Measurements from ENCODE around the gene TSPAN14.

The TSPAN14 gene

DNA sequence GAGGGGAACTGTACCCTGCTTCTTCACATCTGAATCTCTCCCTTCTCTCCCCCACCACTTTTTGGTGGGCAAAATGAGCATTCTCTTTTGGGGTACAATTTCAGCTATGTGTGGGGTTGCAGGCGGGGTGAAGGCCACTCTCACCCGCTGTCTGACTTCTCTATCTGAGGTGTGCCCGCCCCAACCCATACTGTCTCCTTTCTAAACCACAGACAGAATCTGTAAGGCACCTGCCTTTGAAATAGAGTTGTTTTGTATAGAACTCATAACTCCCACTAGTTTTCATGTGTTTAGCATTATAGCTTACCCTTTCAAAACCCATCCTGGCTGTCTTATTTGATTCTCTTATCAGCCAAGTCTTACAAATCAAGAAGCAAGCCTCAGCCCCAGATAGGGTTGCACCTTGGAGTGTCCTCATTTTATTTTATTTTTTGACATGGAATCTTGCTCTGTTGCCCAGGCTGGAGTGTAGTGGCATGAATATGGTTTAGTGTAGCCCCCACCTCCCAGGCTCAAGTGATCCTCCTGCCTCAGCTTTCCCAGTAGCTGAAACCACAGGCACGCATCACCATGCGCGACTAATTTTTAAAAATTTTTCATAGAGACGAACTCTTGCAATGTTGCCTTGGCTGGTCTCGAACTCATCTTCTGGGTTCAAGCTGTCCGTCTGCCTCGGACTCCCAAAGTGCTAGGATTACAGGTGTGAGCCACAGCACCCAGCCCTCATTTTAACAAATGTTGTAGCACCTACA lies 11.9 kb downstream of the TSPAN14 start:
- DNase-seq (ENCODE audit: extremely low read depth, insufficient read length), result no peak
- H3K36me3 ChIP-seq (ENCODE audit: control insufficient read depth, insufficient read depth, low read length), result 0 out of 2 replicates have a peak, but pooled peaks cover 2% of the 10 kb centered on the region

GRCh38 chr10:80466724-80467326 lies 12.7 kb downstream of the TSPAN14 start:
- TF ChIP-seq CTCF (IDR thresholded peaks at IDR 0.05; ENCODE audit: insufficient read depth, low read length, poor library complexity, severe bottlenecking), result no peak

More for the DNA sequence above, 11.9 kb downstream of the TSPAN14 start:
- Histone ChIP-seq H3K27me3 (replicated peaks; ENCODE audit: control insufficient read depth, insufficient read depth, low read length) (no peaks in the 10 kb centered on the region), H3K4me3 (replicated peaks; ENCODE audit: low read depth, low read length) (no peak overlapping the region)
- no peak for TF ChIP-seq CTCF (IDR thresholded peaks at IDR 0.05; ENCODE audit: insufficient read depth, low read length, poor library complexity, severe bottlenecking)

DNA sequence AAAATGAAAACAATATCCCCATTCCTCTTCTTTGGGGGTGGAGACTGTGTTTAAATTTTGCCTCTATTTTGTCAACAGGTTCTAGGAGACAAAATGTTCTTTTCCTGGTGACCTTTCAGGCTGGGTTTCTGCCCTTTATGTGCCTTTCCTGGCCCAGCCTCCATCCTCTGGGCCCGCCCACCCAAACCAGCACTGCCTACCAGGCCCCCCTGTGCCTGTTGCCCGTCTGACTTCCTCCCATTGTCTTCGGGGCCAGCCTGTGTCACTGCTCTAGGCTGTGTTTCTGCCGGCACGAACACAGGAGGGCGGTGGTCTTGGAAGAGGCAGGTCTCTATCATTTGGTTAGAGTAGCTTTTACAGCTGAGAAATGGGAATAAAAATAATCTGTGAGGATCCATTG lies 13.9 kb downstream of the TSPAN14 start:
- no peak for TF ChIP-seq CTCF (IDR thresholded peaks at IDR 0.05; ENCODE audit: insufficient read depth, low read length, poor library complexity, severe bottlenecking)
- H3K27me3 ChIP-seq (replicated peaks; ENCODE audit: control insufficient read depth, insufficient read depth, low read length), result no peaks in the 10 kb centered on the region
- DNase-seq (ENCODE audit: extremely low read depth, insufficient read length), result no peak
- no peak overlapping the region for H3K4me3 ChIP-seq (replicated peaks; ENCODE audit: low read depth, low read length)
- 0 out of 2 replicates have a peak, but pooled peaks cover 2% of the 10 kb centered on the region for H3K36me3 ChIP-seq (ENCODE audit: control insufficient read depth, insufficient read depth, low read length)

More at GRCh38 chr10:80466724-80467326, 12.7 kb downstream of the TSPAN14 start:
- 0 out of 2 replicates have a peak, but pooled peaks cover 2% of the 10 kb centered on the region for H3K36me3 ChIP-seq (ENCODE audit: control insufficient read depth, insufficient read depth, low read length)
- no peak for DNase-seq (ENCODE audit: extremely low read depth, insufficient read length)
- no peak overlapping the region for H3K4me3 ChIP-seq (replicated peaks; ENCODE audit: low read depth, low read length)
- H3K27me3 ChIP-seq (replicated peaks; ENCODE audit: control insufficient read depth, insufficient read depth, low read length), result no peaks in the 10 kb centered on the region

DNA sequence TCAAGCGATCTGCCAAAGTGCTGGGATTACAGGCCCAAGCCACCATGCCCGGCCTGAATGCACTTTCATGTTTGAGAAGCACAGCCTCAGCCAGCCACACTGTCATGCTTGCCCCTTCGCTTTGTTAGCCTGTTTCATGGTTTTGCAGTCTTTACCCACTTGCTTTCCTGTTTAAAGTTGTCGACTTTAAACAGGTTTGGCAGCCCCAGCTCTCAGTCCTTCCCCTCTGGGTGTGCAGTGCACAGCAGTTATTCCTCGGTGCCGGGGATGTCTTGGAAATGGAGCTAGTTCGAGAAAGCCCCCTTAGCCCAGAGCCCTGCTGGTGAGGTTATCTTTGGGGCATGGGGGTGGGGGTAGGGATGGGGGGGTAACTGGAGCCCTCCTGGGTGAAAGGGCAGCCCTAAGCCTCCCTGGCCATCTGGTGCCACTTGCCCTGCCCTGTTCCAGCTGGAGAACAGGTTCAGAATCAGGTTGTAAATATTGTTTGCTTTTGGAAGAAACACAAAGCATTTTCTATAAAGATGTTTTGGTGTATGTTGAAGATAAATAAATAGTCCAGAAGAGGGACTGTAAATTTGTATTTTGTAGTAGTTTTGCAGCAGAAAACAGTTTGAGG lies 14.8 kb downstream of the TSPAN14 start:
- DNase-seq (ENCODE audit: extremely low read depth, insufficient read length), result no peak
- Histone ChIP-seq H3K27me3 (replicated peaks; ENCODE audit: control insufficient read depth, insufficient read depth, low read length) (no peaks in the 10 kb centered on the region), H3K4me3 (replicated peaks; ENCODE audit: low read depth, low read length) (no peak overlapping the region), H3K36me3 (ENCODE audit: control insufficient read depth, insufficient read depth, low read length) (peaks cover 2% of the 10 kb centered on the region; the same call in 1 of the 2 replicates)
- no peak for TF ChIP-seq CTCF (IDR thresholded peaks at IDR 0.05; ENCODE audit: insufficient read depth, low read length, poor library complexity, severe bottlenecking)

- TF ChIP-seq CTCF (IDR thresholded peaks at IDR 0.05; ENCODE audit: insufficient read depth, low read length, poor library complexity, severe bottlenecking), result no peak
- Histone ChIP-seq H3K4me3 (replicated peaks; ENCODE audit: low read depth, low read length) (no peak overlapping the region), H3K36me3 (ENCODE audit: control insufficient read depth, insufficient read depth, low read length) (peaks cover 2% of the 10 kb centered on the region; the same call in 1 of the 2 replicates), H3K27me3 (replicated peaks; ENCODE audit: control insufficient read depth, insufficient read depth, low read length) (no peaks in the 10 kb centered on the region)
- DNase-seq (ENCODE audit: extremely low read depth, insufficient read length), result no peak
Measured at GRCh38 chr10:80470266-80470665, 16.2 kb downstream of the TSPAN14 start.
